HepG2 (cell line): ENCODE measurements around the gene FOXL3. TPM values are rescaled to one million over a fixed set of nuclear protein-coding genes. Genes with fewer than 3 reads are reported as not detected.

Experiments
- ATAC-seq: fragments of 200-7000 bp; cut with Tn5 transposase; 3 replicates; pipeline ENCODE4 v1.9.1; 2020; ENCODE audit warnings: mild to moderate bottlenecking, moderate library complexity
- BruUV-seq: library from RNA; stranded (reverse); fragments of 400-500 nt; replicated peaks from 2 replicates; lab custom pipeline; 2021; lab: Mats Ljungman, UMichigan
- CTCF ChIA-PET: fragments of 300-600 bp; formaldehyde crosslinking; extraction: SDS; loops from one replicate; lab custom pipeline; 2021; ENCODE audit warnings: low total read pairs, inconsistent platforms, low intra/inter-chr PET ratio; lab: Yijun Ruan, JAX
- POLR2A ChIA-PET: fragments of 350-600 bp; sonication (Branson Sonifier 250); formaldehyde crosslinking; loops from one replicate; lab custom pipeline; 2020; ENCODE audit warnings: antibody characterized with exemption, inconsistent platforms; lab: Yijun Ruan, JAX
- DNase-seq: peaks from one replicate; pipeline ENCODE4 v3.0.0-alpha.2; 2015; ENCODE audit warnings: low spot score
- FAIRE-seq: peaks from 3 replicates; lab custom pipeline; 2011; peaks lifted over from hg19 to GRCh38; lab: Jason Lieb, UNC
- H2AFZ ChIP-seq: one replicate; pipeline ENCODE4 v1.6.1; 2011; ENCODE audit warnings: low read length, inconsistent platforms
- H3K27ac ChIP-seq: fragments of 300-600 bp; 3 replicates; pipeline ENCODE4 v1.8.0; 2011; ENCODE audit warnings: mixed run types, mild to moderate bottlenecking, mixed read lengths, low read length, inconsistent platforms; ENCODE audit not compliant: insufficient read depth; ENCODE audit errors: extremely low read length
- H3K27me3 ChIP-seq, 2 experiments: fragments of 200-600 bp in 1 of 2; 2 replicates in 1 of 2; 3 replicates in 1 of 2; pipeline versions ENCODE4 v1.6.0 to v1.8.0; 2011; ENCODE audit warnings: low read length in 2 of 2, mild to moderate bottlenecking in 2 of 2, moderate library complexity in 2 of 2, inconsistent platforms in 1 of 2; ENCODE audit not compliant: insufficient read depth in 2 of 2, control insufficient read depth in 1 of 2
- H3K36me3 ChIP-seq, 2 experiments: fragments of 200-600 bp in 1 of 2; replicated peaks in 1 of 2; 2 replicates in 1 of 2; 3 replicates in 1 of 2; pipeline versions ENCODE4 v1.5.1 to v1.8.0; 2011; ENCODE audit warnings: low read length in 2 of 2, inconsistent platforms in 1 of 2; ENCODE audit not compliant: insufficient read depth in 2 of 2, control insufficient read depth in 1 of 2
- H3K4me1 ChIP-seq: 2 replicates; pipeline ENCODE4 v1.5.1; 2012; ENCODE audit warnings: low read length, inconsistent platforms; ENCODE audit not compliant: insufficient read depth
- H3K4me2 ChIP-seq: 2 replicates; pipeline ENCODE4 v1.6.0; 2011; ENCODE audit warnings: low read depth, low read length, inconsistent platforms
- H3K4me3 ChIP-seq, 3 experiments: fragments of 200-600 bp in 1 of 3; sonication (generic), shearing (Covaris generic) in 1 of 3; replicated peaks in 1 of 3; 2 replicates each; pipeline ENCODE4 v1.5.1; 2011 to 2016; ENCODE audit warnings: low read length in 3 of 3, inconsistent platforms in 2 of 3, low read depth in 2 of 3, mild to moderate bottlenecking in 2 of 3, control low read depth in 1 of 3, mixed read lengths in 1 of 3; ENCODE audit not compliant: insufficient read depth in 1 of 3
- H3K79me2 ChIP-seq: one replicate; pipeline ENCODE4 v1.6.1; 2011; ENCODE audit warnings: low read length, inconsistent platforms; ENCODE audit not compliant: insufficient read depth
- H3K9ac ChIP-seq: 2 replicates; pipeline ENCODE4 v1.6.0; 2011; ENCODE audit warnings: mild to moderate bottlenecking, low read depth, low read length, inconsistent platforms; ENCODE audit not compliant: insufficient read depth
- H3K9me3 ChIP-seq: 2 replicates; pipeline ENCODE4 v1.5.1; 2012; ENCODE audit warnings: mild to moderate bottlenecking, low read length
- H4K20me1 ChIP-seq: 2 replicates; pipeline ENCODE4 v1.6.0; 2011; ENCODE audit warnings: inconsistent platforms, mild to moderate bottlenecking, low read length, moderate library complexity; ENCODE audit not compliant: insufficient read depth
- ATF1 ChIP-seq: IDR thresholded peaks from 2 replicates; pipeline ENCODE4 v1.6.1; 2016; ENCODE audit warnings: mild to moderate bottlenecking, control low read depth
- CREB1 ChIP-seq, 2 experiments: fragments of 450-650 bp in 1 of 2; IDR thresholded peaks; 2 replicates each; pipeline ENCODE4 v1.6.1; 2016 to 2017; ENCODE audit warnings: control low read depth in 1 of 2, mild to moderate bottlenecking in 1 of 2, missing compliant biosample characterization in 1 of 2, missing genetic modification characterization in 1 of 2
- JUN ChIP-seq: sonication (generic); formaldehyde crosslinking; IDR thresholded peaks from 2 replicates; pipeline ENCODE4 v1.4.0; 2020; ENCODE audit warnings: mild to moderate bottlenecking, missing genetic modification reagents
- RNF2 ChIP-seq: fragments of 450-650 bp; conservative IDR thresholded peaks from 2 replicates; pipeline ENCODE4 v1.6.1; 2016; ENCODE audit warnings: low read depth
- SALL2 ChIP-seq: sonication (generic); formaldehyde crosslinking; IDR thresholded peaks from 2 replicates; pipeline ENCODE4 v1.8.1; 2023; ENCODE audit warnings: mild to moderate bottlenecking, missing genetic modification reagents, inconsistent platforms
- YEATS4 ChIP-seq: sonication (generic); formaldehyde crosslinking; IDR thresholded peaks from 2 replicates; pipeline ENCODE4 v1.4.0; 2020; ENCODE audit warnings: missing genetic modification reagents, borderline replicate concordance
- ZFP90 ChIP-seq: sonication (generic); formaldehyde crosslinking; IDR thresholded peaks from 2 replicates; pipeline ENCODE4 v1.8.0; 2022; ENCODE audit warnings: missing genetic modification reagents, mild to moderate bottlenecking, inconsistent platforms, borderline replicate concordance
- ZNF205 ChIP-seq: IDR thresholded peaks from 2 replicates; pipeline ENCODE4 v1.6.1; 2018; ENCODE audit warnings: missing biosample characterization, missing genetic modification reagents
- ZNF33B ChIP-seq: sonication (generic); formaldehyde crosslinking; IDR thresholded peaks from 2 replicates; pipeline ENCODE4 v1.5.1; 2020; ENCODE audit warnings: mild to moderate bottlenecking, missing genetic modification reagents
- ZNF350 ChIP-seq: sonication (generic); formaldehyde crosslinking; IDR thresholded peaks from 2 replicates; pipeline ENCODE4 v1.4.0; 2020; ENCODE audit warnings: mild to moderate bottlenecking, low read depth, missing genetic modification reagents, borderline replicate concordance
- ZNF660 ChIP-seq: sonication (generic); formaldehyde crosslinking; IDR thresholded peaks from 2 replicates; pipeline ENCODE4 v1.5.1; 2020; ENCODE audit warnings: mild to moderate bottlenecking, low read depth, missing genetic modification reagents, borderline replicate concordance
- ZNF766 ChIP-seq: sonication (generic); formaldehyde crosslinking; IDR thresholded peaks from 2 replicates; pipeline ENCODE4 v1.5.0; 2020; ENCODE audit warnings: missing genetic modification reagents, borderline replicate concordance
- WGBS: methylation state at CpG from one replicate; pipeline ENCODE4 v1.1.6; 2017; ENCODE audit warnings: low lambda C conversion rate; 5-methylcytosine and 5-hydroxymethylcytosine counted together
- in situ Hi-C: cut with HindIII; loops from 2 replicates; pipeline ENCODE4 v1.10.0; 2017; ENCODE audit warnings: low pct_unique_long_range_greater_than_20kb; ENCODE audit not compliant: extremely low pct_ligation_motif_present
- intact Hi-C: fragments of 100-400 bp; cut with micrococcal nuclease; formaldehyde crosslinking; loops from one replicate; pipeline ENCODE4 v1.10.0; 2022; ENCODE audit not compliant: unreplicated experiment
- polyA plus RNA-seq, 8 experiments: library from polyadenylated mRNA; depleted of rRNA in 3 of 8; stranded (reverse) in 7 of 8; unstranded in 1 of 8; fragments of >200 nt; fragmentation: Illumina TruSeq in 4 of 8; extraction: Trizol in 4 of 8; gene quantifications; 2 replicates each; pipeline versions ENCODE4 v1.2.1 to v1.2.3, GENCODE V29; 2011 to 2016; ENCODE audit warnings: low read depth in 4 of 8, missing spikeins in 1 of 8, mixed read lengths in 1 of 8; ENCODE audit not compliant: insufficient read depth in 1 of 8
- total RNA-seq, 5 experiments: library from RNA; depleted of rRNA; stranded (reverse); fragments of >200 nt; fragmentation: Illumina TruSeq; extraction: Trizol; gene quantifications; 2 replicates each; pipeline ENCODE4 v1.2.3, GENCODE V29; 2016; ENCODE audit warnings: low read depth in 1 of 5
- TF ChIP-seq, protein P1 (sequence below): IDR thresholded peaks from 2 replicates; pipeline ENCODE4 v1.6.1; 2016; ENCODE audit warnings: mild to moderate bottlenecking, missing biosample characterization, missing genetic modification reagents

FOXL3 gene
- total and polyA plus RNA-seq, 2 of the 13 experiments (the other 11 are each of a cell fraction or from before 2014, with no cell fraction given): not detected

DNA sequence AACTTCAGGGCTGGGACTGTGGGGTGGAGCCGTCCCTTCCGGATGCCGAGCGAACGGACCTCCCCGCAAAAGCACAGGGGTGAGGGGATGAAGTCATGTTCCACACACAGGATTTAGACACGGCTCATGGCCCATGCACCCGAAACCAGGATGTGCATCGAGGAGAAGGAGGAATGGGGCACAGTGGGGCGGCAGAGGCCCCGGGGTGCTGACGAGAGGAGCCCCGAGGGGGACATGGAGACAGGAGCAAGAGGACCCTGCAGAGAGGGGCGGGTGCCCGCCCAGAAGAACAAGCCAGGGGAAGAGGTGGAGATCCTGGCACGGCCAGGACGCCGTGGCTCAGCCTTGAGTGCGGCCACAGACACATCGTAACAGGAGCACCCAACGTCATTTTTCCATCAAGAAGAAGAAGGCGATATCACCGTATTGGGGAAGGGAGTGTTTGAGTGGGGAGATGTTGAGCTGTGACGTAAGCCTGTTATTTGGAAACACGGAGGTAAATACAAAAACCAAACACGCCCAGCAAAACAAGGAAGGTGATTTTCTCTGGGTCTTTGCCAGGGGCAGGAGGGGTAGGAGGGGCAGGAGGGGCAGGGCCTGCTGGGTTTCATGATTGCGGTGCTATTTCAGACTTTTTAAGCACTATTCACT, 25.3 kb upstream of the FOXL3 start:
- Histone ChIP-seq H3K27ac (no peak overlapping the region), H3K36me3 (peaks cover 0 to 1% of the 10 kb centered on the region in 2 experiments; a peak in 1 of 5 replicates), H3K4me3 (no peak overlapping the region), H3K27me3 (no peaks in the 10 kb centered on the region; a peak in 2 of 5 replicates), H4K20me1 (no peaks in the 10 kb centered on the region), H3K79me2 (no peaks in the 10 kb centered on the region), H3K4me2 (no peak overlapping the region), H3K9me3 (peaks cover 17% of the 10 kb centered on the region), H3K9ac (no peak overlapping the region), H2AFZ (no peak overlapping the region), H3K4me1 (no peaks in the 10 kb centered on the region)
- 57% methylated on average over 27 of the region's 27 CpGs for WGBS
- ChIA-PET POLR2A (no interaction called here), CTCF (interaction anchor here (0.7 to 1.5 kb wide), 4 partner anchors 71 to 689 kb away, joined by 3 to 5 read pairs (median 4); no protein-coding TSS in a partner anchor)
- ATAC-seq: peak; percentile 7; the same call in 2 of the 3 replicates
- in situ Hi-C loops (no loop called here), intact Hi-C loops (no loop called here)
- no peak for FAIRE-seq
- TF ChIP-seq, protein P1, sequence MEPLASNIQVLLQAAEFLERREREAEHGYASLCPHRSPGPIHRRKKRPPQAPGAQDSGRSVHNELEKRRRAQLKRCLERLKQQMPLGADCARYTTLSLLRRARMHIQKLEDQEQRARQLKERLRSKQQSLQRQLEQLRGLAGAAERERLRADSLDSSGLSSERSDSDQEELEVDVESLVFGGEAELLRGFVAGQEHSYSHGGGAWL: no peak
- TF ChIP-seq CREB1 (IDR thresholded peaks at IDR 0.05) (peak; percentile 50; the same call in 1 of the 2 replicates), CREB1 (CRISPR knock-in tag; IDR thresholded peaks at IDR 0.05) (no peak)
- DNase-seq: no peak
- no TSS peak for BruUV-seq

GRCh38 chr7:265192-265997, 24.6 kb upstream of the FOXL3 start:
- CTCF ChIA-PET: interaction anchor here (1.5 kb wide), 1 partner anchor 688 kb away, joined by 3 read pairs; no protein-coding TSS in a partner anchor
- no peak for TF ChIP-seq ATF1 (CRISPR knock-in tag)
- TF ChIP-seq YEATS4 (CRISPR knock-in tag): no peak
- no peak for TF ChIP-seq ZNF660 (CRISPR knock-in tag)
- TF ChIP-seq ZNF205 (CRISPR knock-in tag): no peak
- no peak for TF ChIP-seq ZNF766 (CRISPR knock-in tag)
- TF ChIP-seq SALL2 (CRISPR knock-in tag): no peak
- no peak for TF ChIP-seq ZNF350
- TF ChIP-seq RNF2: no peak
- no peak for TF ChIP-seq ZFP90 (CRISPR knock-in tag)
- no peak for TF ChIP-seq ZNF33B
- TF ChIP-seq JUN: no peak

More at GRCh38 chr7:265192-265997, 24.6 kb upstream of the FOXL3 start:
- DNase-seq: no peak
- ATAC-seq: peak; percentile 3; the same call in 1 of the 3 replicates
- no peak overlapping the region for H3K27ac ChIP-seq
- in situ Hi-C loops: no loop called here
- intact Hi-C loops: no loop called here
- FAIRE-seq: no peak
- no peak overlapping the region for H3K4me2 ChIP-seq
- no TSS peak for BruUV-seq
- no peaks in the 10 kb centered on the region for H3K79me2 ChIP-seq
- no peak overlapping the region for H3K4me3 ChIP-seq
- 71% methylated on average over 19 of the region's 25 CpGs for WGBS
- no peaks in the 10 kb centered on the region for H3K36me3 ChIP-seq
- H3K9ac ChIP-seq: no peak overlapping the region
- H2AFZ ChIP-seq: no peak overlapping the region
- H3K27me3 ChIP-seq: no peaks in the 10 kb centered on the region; a peak in 2 of 5 replicates
- no peaks in the 10 kb centered on the region for H3K4me1 ChIP-seq
- POLR2A ChIA-PET: no interaction called here
- no peaks in the 10 kb centered on the region for H4K20me1 ChIP-seq
- peaks cover 17% of the 10 kb centered on the region for H3K9me3 ChIP-seq
